Activated T-helper 1 cell treated with anti-CD3 and anti-CD28 coated beads, Interleukin-12 subunit alpha, Interleukin-12 subunit beta, Interleukin-2, Interleukin-4 antibody, amounts not matched to agents 30 ng/mL and 10 ng/mL and 1 ng/mL, durations not matched to agents 14 hours and 24 hours and 36 hours (primary cell): Measurements from ENCODE around the gene TENM4. TPM values are rescaled to one million over a fixed set of nuclear protein-coding genes. Genes with fewer than 3 reads are reported as not detected.

Experiments used
- DNase-seq: peaks from one replicate; pipeline ENCODE4 v3.0.0; 2021; ENCODE audit warnings: low spot score
- H3K27ac Mint-ChIP-seq: one replicate; pipeline ENCODE4 v1.8.0; 2021; ENCODE audit warnings: mild to moderate bottlenecking, mixed read lengths
- H3K27me3 Mint-ChIP-seq: one replicate; pipeline ENCODE4 v1.8.0; 2022; ENCODE audit warnings: mild to moderate bottlenecking, moderate library complexity, mixed read lengths; ENCODE audit not compliant: insufficient read depth
- H3K36me3 Mint-ChIP-seq: one replicate; pipeline ENCODE4 v1.8.0; 2021; ENCODE audit warnings: low read depth, mixed read lengths
- H3K4me1 Mint-ChIP-seq: one replicate; pipeline ENCODE4 v1.8.0; 2021; ENCODE audit warnings: low read depth, mixed read lengths
- H3K4me3 Mint-ChIP-seq: one replicate; pipeline ENCODE4 v1.8.0; 2021; ENCODE audit warnings: mild to moderate bottlenecking, moderate library complexity, mixed read lengths
- H3K9me3 Mint-ChIP-seq: one replicate; pipeline ENCODE4 v1.8.0; 2021; ENCODE audit warnings: mixed read lengths
- intact Hi-C: fragments of 100-400 bp; cut with micrococcal nuclease; formaldehyde crosslinking; loops from one replicate; pipeline ENCODE4 v1.15.1; 2024
- total RNA-seq: library from RNA; stranded (reverse); gene quantifications from 2 replicates; pipeline ENCODE4 v1.2.3, GENCODE V29; 2022

The TENM4 gene
- total RNA-seq, 1 donor from 2014 or later = 0.03 TPM

GRCh38 chr11:79423736-79424135 is 17.1 kb downstream of the TENM4 start:
- H3K27me3 Mint-ChIP-seq = no peaks in the 10 kb centered on the region
- H3K27ac Mint-ChIP-seq = no peak overlapping the region
- no peaks in the 10 kb centered on the region for H3K36me3 Mint-ChIP-seq
- H3K4me1 Mint-ChIP-seq = no peaks in the 10 kb centered on the region
- no peak overlapping the region for H3K4me3 Mint-ChIP-seq
- no peak for DNase-seq
- intact Hi-C loops = no loop called here
- no peaks in the 10 kb centered on the region for H3K9me3 Mint-ChIP-seq

DNA sequence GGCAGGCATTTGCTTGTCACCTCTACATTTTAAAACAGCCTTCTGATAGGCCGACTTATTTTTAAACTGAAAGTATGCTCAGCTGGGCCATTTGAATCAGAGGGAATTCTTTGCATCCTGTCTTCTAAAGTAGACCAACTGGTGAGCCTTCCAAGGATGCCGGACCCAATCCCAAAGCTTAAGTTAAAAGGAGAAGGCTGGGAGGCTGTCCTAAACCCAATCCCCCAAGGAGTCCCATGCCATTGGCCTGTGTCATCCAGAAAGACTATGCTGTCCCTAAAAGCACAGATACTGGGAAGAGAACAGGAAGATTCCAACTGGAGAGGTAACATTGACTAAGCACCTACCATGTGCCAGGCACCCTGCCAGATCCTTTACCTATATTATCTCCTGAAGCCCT is 18.0 kb downstream of the TENM4 start:
- Mint-ChIP-seq H3K36me3 (no peaks in the 10 kb centered on the region), H3K4me1 (no peaks in the 10 kb centered on the region), H3K27ac (no peak overlapping the region), H3K4me3 (no peak overlapping the region), H3K9me3 (no peaks in the 10 kb centered on the region), H3K27me3 (no peaks in the 10 kb centered on the region)
- DNase-seq = no peak
- intact Hi-C loops = no loop called here

- intact Hi-C loops = no loop called here
- no peaks in the 10 kb centered on the region for H3K27me3 Mint-ChIP-seq
- no peak overlapping the region for H3K4me3 Mint-ChIP-seq
- no peak overlapping the region for H3K27ac Mint-ChIP-seq
- no peaks in the 10 kb centered on the region for H3K9me3 Mint-ChIP-seq
- H3K36me3 Mint-ChIP-seq = no peaks in the 10 kb centered on the region
- no peak for DNase-seq
- no peaks in the 10 kb centered on the region for H3K4me1 Mint-ChIP-seq
Observed at GRCh38 chr11:79421820-79422219, 19.0 kb downstream of the TENM4 start.

GRCh38 chr11:79419120-79419519 is 21.7 kb downstream of the TENM4 start:
- H3K27ac Mint-ChIP-seq = no peak overlapping the region
- H3K27me3 Mint-ChIP-seq = no peaks in the 10 kb centered on the region
- no peak overlapping the region for H3K4me3 Mint-ChIP-seq
- DNase-seq = no peak
- H3K9me3 Mint-ChIP-seq = no peaks in the 10 kb centered on the region
- intact Hi-C loops = no loop called here
- no peaks in the 10 kb centered on the region for H3K4me1 Mint-ChIP-seq
- no peaks in the 10 kb centered on the region for H3K36me3 Mint-ChIP-seq

DNA sequence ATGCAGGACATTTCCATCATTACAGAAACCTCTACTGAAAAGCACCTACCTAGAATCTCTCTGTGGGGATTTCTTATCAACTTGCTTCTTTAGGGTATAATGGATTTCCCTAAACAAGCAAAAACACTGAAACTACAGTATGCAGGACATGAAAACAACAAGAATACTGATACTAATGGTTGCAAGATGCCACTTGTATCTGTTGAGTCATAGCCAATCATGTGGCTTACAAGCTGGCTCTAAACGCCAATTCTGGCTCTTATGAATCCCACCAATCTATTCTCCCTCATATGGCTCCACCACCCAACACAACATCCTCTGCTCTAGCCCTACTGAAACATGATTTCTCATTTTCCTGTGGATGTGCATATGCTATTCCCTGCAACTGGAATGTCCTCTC is 22.6 kb downstream of the TENM4 start:
- no peaks in the 10 kb centered on the region for H3K36me3 Mint-ChIP-seq
- H3K27me3 Mint-ChIP-seq = no peaks in the 10 kb centered on the region
- no peak overlapping the region for H3K27ac Mint-ChIP-seq
- H3K4me3 Mint-ChIP-seq = no peak overlapping the region
- DNase-seq = no peak
- H3K9me3 Mint-ChIP-seq = no peaks in the 10 kb centered on the region
- intact Hi-C loops = no loop called here
- no peaks in the 10 kb centered on the region for H3K4me1 Mint-ChIP-seq

DNA sequence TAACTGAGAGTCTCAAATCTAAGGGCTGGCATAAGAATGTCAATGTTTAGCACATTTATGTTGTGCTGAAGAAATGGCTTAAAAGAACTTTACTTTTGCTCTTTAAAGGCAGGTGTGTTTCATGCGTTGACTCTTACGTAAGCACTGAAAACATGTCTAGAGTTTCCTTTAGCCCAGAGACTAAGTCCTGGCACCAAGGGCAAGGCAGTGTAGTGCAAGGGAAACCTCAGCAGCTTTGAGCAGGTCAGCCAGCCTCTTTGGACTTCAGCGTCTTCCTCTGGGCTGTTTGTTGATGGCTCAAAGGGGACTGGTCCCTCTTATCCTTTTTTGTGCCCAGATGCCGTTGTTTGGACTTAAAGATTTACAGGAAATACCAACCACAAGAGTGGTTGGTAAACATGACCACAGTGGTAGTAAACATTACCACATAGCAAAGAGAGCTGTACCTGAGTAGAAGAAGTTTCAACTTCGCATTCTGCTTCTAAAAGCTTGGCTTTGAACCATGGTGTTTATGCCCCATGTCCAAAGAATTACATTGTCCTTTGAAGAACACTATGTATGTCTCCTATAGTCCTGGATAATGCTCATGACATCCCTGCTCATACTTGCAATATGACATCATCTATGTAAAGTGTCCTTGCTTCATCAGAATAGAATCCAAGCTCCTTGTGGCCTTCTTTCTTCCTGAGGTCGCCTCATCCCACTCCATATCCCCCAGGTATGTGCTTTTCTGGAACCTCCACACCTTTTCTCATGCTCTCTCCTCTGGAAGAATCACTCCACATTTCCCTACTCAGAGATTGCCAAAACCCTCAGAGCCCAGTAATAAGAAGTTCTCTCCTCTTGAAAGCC is 23.5 kb downstream of the TENM4 start:
- H3K27ac Mint-ChIP-seq = no peak overlapping the region
- DNase-seq = no peak
- H3K9me3 Mint-ChIP-seq = no peaks in the 10 kb centered on the region
- intact Hi-C loops = no loop called here
- H3K36me3 Mint-ChIP-seq = no peaks in the 10 kb centered on the region
- no peaks in the 10 kb centered on the region for H3K27me3 Mint-ChIP-seq
- no peaks in the 10 kb centered on the region for H3K4me1 Mint-ChIP-seq
- no peak overlapping the region for H3K4me3 Mint-ChIP-seq

GRCh38 chr11:79415912-79416311 is 24.9 kb downstream of the TENM4 start:
- Mint-ChIP-seq H3K27me3 (no peaks in the 10 kb centered on the region), H3K27ac (no peak overlapping the region), H3K36me3 (no peaks in the 10 kb centered on the region), H3K4me1 (no peaks in the 10 kb centered on the region), H3K4me3 (no peak overlapping the region), H3K9me3 (no peaks in the 10 kb centered on the region)
- DNase-seq = no peak
- intact Hi-C loops = no loop called here

DNA sequence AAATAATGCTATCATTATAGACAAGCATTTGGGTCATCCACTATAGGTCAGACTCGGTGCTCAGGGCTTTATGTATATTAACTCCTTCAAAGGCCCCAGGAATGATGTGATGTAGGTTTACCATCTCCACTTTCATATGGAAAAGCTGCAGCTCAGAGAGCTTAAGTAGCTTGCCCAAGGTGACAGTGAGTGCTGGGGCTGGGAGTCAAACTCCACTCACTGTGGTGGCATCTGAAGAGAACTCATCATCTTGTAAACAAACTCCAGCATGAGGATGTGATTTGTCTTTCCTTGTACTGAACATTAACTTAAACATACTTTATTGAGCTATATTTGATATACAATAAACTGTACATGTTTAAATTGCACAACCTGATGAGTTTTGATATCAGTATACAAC is 25.4 kb downstream of the TENM4 start:
- no peaks in the 10 kb centered on the region for H3K36me3 Mint-ChIP-seq
- no peak overlapping the region for H3K4me3 Mint-ChIP-seq
- no peaks in the 10 kb centered on the region for H3K9me3 Mint-ChIP-seq
- intact Hi-C loops = no loop called here
- H3K4me1 Mint-ChIP-seq = no peaks in the 10 kb centered on the region
- no peak overlapping the region for H3K27ac Mint-ChIP-seq
- no peaks in the 10 kb centered on the region for H3K27me3 Mint-ChIP-seq
- no peak for DNase-seq

- Mint-ChIP-seq H3K4me1 (no peaks in the 10 kb centered on the region), H3K27ac (no peak overlapping the region), H3K36me3 (no peaks in the 10 kb centered on the region), H3K9me3 (no peaks in the 10 kb centered on the region), H3K4me3 (no peak overlapping the region), H3K27me3 (no peaks in the 10 kb centered on the region)
- intact Hi-C loops = no loop called here
- no peak for DNase-seq
Observed at GRCh38 chr11:79414644-79415317, 26.0 kb downstream of the TENM4 start.

DNA sequence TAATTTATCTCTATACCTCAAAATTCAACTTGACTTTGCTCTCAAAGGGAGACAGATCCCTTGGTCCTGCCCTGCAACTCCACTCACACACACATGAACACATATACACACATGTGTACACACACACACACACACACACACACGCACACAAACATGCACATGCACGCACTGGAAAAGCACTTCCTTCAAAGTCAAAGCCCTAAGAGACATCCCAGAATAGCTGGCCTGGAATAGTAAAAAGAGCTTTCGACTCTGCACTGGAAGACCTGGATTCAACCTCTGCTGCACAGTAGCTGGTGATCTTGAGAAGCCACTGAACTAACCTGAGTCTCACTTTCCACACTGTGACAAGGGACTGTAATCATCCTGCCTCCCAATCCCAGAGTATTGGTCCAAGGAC is 26.8 kb downstream of the TENM4 start:
- no peaks in the 10 kb centered on the region for H3K4me1 Mint-ChIP-seq
- H3K27ac Mint-ChIP-seq = no peak overlapping the region
- H3K27me3 Mint-ChIP-seq = no peaks in the 10 kb centered on the region
- no peak overlapping the region for H3K4me3 Mint-ChIP-seq
- H3K36me3 Mint-ChIP-seq = no peaks in the 10 kb centered on the region
- no peak for DNase-seq
- intact Hi-C loops = no loop called here
- H3K9me3 Mint-ChIP-seq = no peaks in the 10 kb centered on the region

DNA sequence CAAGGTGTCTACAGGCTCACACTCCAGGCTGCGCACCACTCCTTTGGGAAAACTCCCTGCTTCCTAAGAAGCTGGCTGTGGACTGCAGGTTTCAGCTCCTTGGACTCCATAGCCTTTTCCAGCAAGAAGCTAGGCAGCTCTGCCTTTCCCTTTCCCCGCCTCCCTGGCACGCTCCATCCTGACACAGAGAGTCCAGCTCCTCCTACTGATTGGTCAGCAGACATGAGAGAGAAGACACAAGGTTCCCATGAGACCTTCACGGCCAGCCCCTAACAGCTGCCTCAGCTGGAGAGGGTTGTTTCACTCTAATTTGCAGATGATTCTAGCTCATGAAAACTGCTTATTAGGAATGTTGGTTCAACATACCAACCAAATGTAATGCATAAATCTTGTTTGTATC is 27.6 kb downstream of the TENM4 start:
- H3K4me3 Mint-ChIP-seq = no peak overlapping the region
- no peaks in the 10 kb centered on the region for H3K9me3 Mint-ChIP-seq
- no peak for DNase-seq
- H3K27ac Mint-ChIP-seq = no peak overlapping the region
- no peaks in the 10 kb centered on the region for H3K27me3 Mint-ChIP-seq
- no peaks in the 10 kb centered on the region for H3K4me1 Mint-ChIP-seq
- intact Hi-C loops = no loop called here
- H3K36me3 Mint-ChIP-seq = no peaks in the 10 kb centered on the region

DNA sequence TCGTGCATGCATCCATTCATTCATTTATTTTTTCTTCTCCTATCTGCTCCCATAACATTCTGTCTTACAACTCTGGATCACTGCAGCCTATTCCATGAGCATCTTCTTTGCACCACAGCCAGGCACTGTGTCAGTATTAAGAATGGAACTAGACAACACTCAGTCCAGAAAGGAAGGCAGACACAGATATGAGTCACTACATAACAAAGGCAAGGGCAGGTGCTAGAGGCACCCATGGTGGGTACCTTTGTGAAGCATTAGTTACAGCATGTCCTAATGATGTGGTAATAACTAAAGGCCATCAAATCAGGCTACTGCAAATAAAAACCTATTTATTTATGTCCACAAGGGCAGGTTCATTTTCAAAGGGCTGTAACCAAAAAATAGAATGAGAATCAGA is 28.1 kb downstream of the TENM4 start:
- Mint-ChIP-seq H3K4me3 (no peak overlapping the region), H3K9me3 (no peaks in the 10 kb centered on the region), H3K27ac (no peak overlapping the region), H3K27me3 (no peaks in the 10 kb centered on the region), H3K36me3 (no peaks in the 10 kb centered on the region), H3K4me1 (no peaks in the 10 kb centered on the region)
- intact Hi-C loops = no loop called here
- no peak for DNase-seq

DNA sequence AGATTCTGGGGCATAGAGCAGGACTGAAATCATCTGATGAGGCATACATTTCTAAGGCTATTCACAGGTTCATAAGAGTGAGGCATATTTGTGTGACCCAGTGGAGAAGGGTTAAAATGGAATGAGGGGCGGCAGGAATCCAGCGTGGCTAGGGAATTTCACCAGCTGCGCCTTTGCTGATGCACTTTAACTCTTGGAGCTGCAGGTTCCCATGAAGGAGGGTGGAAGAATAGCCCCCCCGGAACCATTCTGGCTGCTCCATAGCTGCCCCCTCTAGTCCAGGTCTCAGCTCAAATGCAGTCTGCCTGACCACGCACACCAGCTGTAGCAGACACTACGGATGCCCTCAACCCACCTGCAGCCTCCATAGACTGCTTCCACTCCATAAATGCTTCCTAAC is 31.5 kb downstream of the TENM4 start:
- no peak for DNase-seq
- H3K27ac Mint-ChIP-seq = no peak overlapping the region
- no peaks in the 10 kb centered on the region for H3K36me3 Mint-ChIP-seq
- intact Hi-C loops = no loop called here
- H3K4me3 Mint-ChIP-seq = no peak overlapping the region
- no peaks in the 10 kb centered on the region for H3K27me3 Mint-ChIP-seq
- H3K9me3 Mint-ChIP-seq = no peaks in the 10 kb centered on the region
- H3K4me1 Mint-ChIP-seq = no peaks in the 10 kb centered on the region
